ENCODE measurements around the gene ADCYAP1R1. TPM values are rescaled to one million over a fixed set of nuclear protein-coding genes. Genes with fewer than 3 reads are reported as not detected.

ADCYAP1R1 gene
- total and polyA plus RNA-seq, 8 donors = 0.25 to 20.1 (median 0.69) TPM

- peak in 1 of 2 donors; percentile 38 for DNase-seq
- TF ChIP-seq CTCF (IDR thresholded peaks at IDR 0.05) (no peak), POLR2A (IDR thresholded peaks at IDR 0.05) (no peak), EP300 (IDR thresholded peaks at IDR 0.05) (no peak), POLR2AphosphoS5 (IDR thresholded peaks at IDR 0.05) (no peak)
Measured at GRCh38 chr7:31104361-31105255, 52.5 kb downstream of the ADCYAP1R1 start.

GRCh38 chr7:31105256-31105950 is 53.3 kb downstream of the ADCYAP1R1 start:
- DNase-seq = peak in 1 of 2 donors; percentile 11
- no peak overlapping the region for H3K4me3 ChIP-seq
- intact Hi-C loops (cut with DNase I; ENCODE audit: low total_unique reads) = no loop called here
- H3K27me3 ChIP-seq = peaks cover 0 to 16% (median 0%) of the 10 kb centered on the region in 3 donors
- peaks cover 0 to 6% (median 0%) of the 10 kb centered on the region in 4 donors for H3K36me3 ChIP-seq
- H3K4me1 ChIP-seq = no peaks in the 10 kb centered on the region
- TF ChIP-seq EP300 (IDR thresholded peaks at IDR 0.05) = no peak
- no peak for TF ChIP-seq POLR2A (IDR thresholded peaks at IDR 0.05)
- no peak for TF ChIP-seq CTCF (IDR thresholded peaks at IDR 0.05)
- TF ChIP-seq POLR2AphosphoS5 (IDR thresholded peaks at IDR 0.05) = no peak
- H3K9me3 ChIP-seq = no peaks in the 10 kb centered on the region
- no peak overlapping the region for H3K27ac ChIP-seq
- WGBS, 5 donors = 82 to 94% (median 90%) methylated on average over 7 of the region's 7 CpGs

More at GRCh38 chr7:31104361-31105255, 52.5 kb downstream of the ADCYAP1R1 start:
- Histone ChIP-seq H3K4me3 (no peak overlapping the region), H3K36me3 (peaks cover 0 to 6% (median 0%) of the 10 kb centered on the region in 4 donors), H3K27me3 (peaks cover 0 to 16% (median 0%) of the 10 kb centered on the region in 3 donors), H3K4me1 (no peaks in the 10 kb centered on the region), H3K9me3 (no peaks in the 10 kb centered on the region), H3K27ac (no peak overlapping the region)
- WGBS, 5 donors = 60 to 73% (median 63%) methylated on average over 8 of the region's 8 CpGs
- intact Hi-C loops (cut with DNase I; ENCODE audit: low total_unique reads) = no loop called here

GRCh38 chr7:31106303-31107105 is 54.4 kb downstream of the ADCYAP1R1 start:
- intact Hi-C loops (cut with DNase I; ENCODE audit: low total_unique reads) = no loop called here
- Histone ChIP-seq H3K27me3 (peaks cover 0 to 12% (median 0%) of the 10 kb centered on the region in 3 donors), H3K4me3 (no peak overlapping the region), H3K27ac (no peak overlapping the region), H3K36me3 (peaks cover 0 to 6% (median 0%) of the 10 kb centered on the region in 4 donors), H3K4me1 (no peaks in the 10 kb centered on the region), H3K9me3 (no peaks in the 10 kb centered on the region)
- WGBS, 5 donors = 84 to 94% (median 90%) methylated on average over 12 to 13 of the region's 13 CpGs
- DNase-seq = no peak
- TF ChIP-seq POLR2A (IDR thresholded peaks at IDR 0.05) (no peak), POLR2AphosphoS5 (IDR thresholded peaks at IDR 0.05) (no peak), EP300 (IDR thresholded peaks at IDR 0.05) (no peak), CTCF (IDR thresholded peaks at IDR 0.05) (no peak)
